Choroid plexus epithelial cell (primary cell): ENCODE measurements around the gene ZSCAN10.
"Not testable (repeated sequence)": the region's sequence is repeated elsewhere in the genome, so short reads cannot be mapped to it uniquely, and the experiment has no call there.

Source experiments
- DNase-seq: peaks from one replicate; pipeline ENCODE4 v3.0.0-alpha.2; 2010; ENCODE audit warnings: low read depth
- H3K4me3 ChIP-seq: 2 replicates; pipeline ENCODE4 v1.5.1; 2011; ENCODE audit warnings: low read depth, mild to moderate bottlenecking, control low read depth, low read length, moderate library complexity
- TF ChIP-seq, protein P1 (sequence below): conservative IDR thresholded peaks from 2 replicates; pipeline ENCODE4 v1.5.1; 2011; ENCODE audit warnings: low read depth, mild to moderate bottlenecking, control low read depth, inconsistent platforms, low read length, moderate library complexity

ZSCAN10 gene

DNA sequence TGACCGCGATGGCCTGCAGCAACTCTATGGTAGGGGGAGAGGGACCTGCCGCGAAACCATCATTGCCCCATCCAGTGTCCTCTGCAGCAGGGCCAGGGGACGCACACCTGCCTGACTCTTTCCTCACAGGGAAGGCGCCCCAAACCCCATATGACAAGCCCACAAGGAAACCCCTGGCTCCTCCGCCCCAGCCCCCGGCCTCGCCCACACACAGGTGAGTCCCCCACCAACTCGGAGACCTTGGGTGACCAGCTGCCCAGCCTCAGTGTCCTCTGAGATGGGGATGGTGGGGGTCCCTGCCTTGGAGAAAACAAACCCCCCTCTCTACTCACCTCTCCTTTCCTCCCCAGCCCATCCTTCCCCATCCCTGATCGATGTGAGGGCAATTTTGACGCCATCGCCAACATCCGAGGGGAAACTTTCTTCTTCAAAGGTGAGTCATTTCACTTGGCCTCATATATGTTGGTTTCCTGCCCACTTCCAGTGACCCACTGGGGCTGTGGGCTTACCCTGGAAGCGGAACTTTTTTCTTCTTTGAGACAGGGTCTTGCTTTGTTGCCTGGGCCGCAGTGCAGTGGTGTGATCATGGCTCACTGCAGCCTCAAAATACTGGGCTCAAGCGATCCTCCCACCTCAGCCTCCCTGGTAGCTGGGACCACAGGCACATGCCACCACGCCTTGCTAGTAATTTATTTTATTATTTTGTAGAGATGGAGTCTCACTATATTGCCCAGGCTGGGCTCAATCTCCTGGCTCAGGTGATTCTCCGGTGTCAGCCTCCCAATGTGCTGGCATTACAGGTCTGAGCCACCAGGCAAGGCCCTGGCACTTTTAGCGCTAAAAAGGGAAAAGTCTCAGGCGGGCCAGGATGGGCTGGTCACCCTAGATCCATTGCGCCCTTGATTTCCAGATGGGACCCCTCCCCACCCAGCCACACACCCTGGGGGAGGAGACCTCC, 41.6 kb downstream of the ZSCAN10 start:
- no peak for DNase-seq
- no peak overlapping the region for H3K4me3 ChIP-seq
- TF ChIP-seq, protein P1, sequence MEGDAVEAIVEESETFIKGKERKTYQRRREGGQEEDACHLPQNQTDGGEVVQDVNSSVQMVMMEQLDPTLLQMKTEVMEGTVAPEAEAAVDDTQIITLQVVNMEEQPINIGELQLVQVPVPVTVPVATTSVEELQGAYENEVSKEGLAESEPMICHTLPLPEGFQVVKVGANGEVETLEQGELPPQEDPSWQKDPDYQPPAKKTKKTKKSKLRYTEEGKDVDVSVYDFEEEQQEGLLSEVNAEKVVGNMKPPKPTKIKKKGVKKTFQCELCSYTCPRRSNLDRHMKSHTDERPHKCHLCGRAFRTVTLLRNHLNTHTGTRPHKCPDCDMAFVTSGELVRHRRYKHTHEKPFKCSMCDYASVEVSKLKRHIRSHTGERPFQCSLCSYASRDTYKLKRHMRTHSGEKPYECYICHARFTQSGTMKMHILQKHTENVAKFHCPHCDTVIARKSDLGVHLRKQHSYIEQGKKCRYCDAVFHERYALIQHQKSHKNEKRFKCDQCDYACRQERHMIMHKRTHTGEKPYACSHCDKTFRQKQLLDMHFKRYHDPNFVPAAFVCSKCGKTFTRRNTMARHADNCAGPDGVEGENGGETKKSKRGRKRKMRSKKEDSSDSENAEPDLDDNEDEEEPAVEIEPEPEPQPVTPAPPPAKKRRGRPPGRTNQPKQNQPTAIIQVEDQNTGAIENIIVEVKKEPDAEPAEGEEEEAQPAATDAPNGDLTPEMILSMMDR = no peak

GRCh38 chr16:3056336-3057180, 42.5 kb downstream of the ZSCAN10 start:
- TF ChIP-seq, protein P1 = no peak
- H3K4me3 ChIP-seq = no peak overlapping the region
- no peak for DNase-seq

DNA sequence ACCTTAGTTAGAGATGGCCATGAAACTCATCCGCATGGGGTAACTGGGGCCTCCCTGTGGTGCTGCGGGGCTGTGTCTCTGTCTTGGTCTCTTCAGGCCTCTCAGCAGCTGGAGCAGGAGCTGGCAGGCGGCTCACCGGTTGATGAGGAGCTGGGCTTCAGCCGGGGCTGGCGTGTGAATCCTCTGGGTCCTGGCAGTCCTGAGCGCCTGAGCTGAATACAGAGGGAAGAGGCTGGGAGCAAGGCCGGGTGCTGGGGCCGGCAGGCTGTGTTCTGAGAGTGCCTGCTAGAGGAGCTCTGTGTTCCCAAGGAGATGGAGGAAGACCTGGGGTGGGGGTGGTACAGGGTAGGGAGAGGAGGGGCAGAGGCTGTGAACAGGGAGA, 43.4 kb downstream of the ZSCAN10 start:
- not testable (repeated sequence) for H3K4me3 ChIP-seq, DNase-seq

DNA sequence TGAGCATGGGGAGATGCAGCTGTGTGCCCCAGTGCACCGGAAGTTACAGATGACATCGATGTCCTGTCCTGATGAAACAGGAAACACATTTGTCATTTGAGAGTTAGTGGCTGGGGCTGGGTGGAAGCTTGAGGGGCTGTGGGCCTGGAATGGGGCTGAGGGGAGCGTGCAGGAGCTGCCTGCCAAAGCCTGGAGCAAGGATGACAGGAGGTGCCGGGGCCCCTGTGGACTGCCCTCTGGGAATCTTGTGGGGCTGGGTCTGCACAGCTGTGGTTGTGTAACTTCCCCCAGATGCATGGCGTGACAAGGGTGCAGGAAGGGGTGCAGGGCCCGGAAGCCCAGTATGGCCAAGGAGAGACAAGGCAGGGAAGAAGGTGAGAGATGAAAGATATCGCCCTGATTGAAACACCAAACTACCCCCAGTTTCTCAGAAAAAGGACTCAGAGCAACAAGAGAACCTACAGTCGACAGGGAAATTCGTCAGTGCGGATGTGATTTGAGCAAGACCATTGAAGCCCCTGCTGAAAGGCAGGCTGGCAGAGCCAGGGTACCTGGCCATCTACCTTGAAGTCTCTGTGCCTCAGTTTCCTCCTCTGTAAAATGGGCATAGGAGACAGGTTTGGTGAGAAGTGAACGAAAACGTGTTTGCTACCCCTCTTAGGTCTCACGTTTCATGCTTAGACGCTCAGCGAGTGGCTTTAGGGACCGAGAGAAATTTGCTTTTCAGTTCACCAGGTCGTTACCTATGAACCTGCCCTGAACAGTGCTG, 43.9 kb downstream of the ZSCAN10 start:
- DNase-seq = no peak
- no peak overlapping the region for H3K4me3 ChIP-seq
- TF ChIP-seq, protein P1 = no peak

- not testable (repeated sequence) for H3K4me3 ChIP-seq, DNase-seq
Observed at GRCh38 chr16:3053330-3053710, 45.8 kb downstream of the ZSCAN10 start.

DNA sequence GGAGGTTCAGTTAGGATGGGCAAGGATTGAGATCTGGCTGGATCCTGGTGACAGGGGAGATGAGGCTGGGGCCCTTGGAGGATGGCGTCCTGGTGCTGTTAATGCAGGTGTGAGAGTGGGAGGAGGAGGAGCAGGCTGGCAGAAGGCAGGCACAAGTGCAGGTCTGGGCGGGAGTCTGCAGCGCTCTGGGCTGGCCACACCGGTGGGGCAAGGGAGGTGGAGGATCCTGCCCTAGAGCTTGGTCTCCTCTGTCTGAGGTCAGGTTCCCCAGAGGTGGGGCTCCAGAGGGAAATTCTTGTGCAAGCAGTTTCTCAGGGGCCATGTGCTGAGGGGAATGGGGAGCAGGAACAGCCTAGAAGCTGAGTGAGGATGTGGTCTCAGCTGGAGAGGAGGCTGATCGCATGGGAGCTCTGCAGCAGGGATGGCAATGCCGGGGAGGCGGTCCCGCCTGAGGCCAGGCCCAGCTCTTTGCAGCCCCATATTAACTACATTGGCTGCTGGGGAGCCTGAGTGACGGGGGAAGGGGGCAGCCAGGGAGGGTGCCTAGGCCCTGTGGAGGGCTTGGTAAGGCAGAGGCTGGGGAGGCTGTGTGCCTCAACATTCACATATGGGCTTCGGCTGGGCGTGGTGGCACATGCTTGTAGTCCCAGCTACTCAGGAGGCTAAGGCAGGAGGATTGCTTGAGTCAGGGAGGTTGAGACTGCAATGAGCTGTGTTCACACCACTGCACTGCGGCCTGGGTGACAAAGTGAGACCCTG, 46.3 kb downstream of the ZSCAN10 start:
- not testable (repeated sequence) for DNase-seq, H3K4me3 ChIP-seq

GRCh38 chr16:3051494-3051893, 47.6 kb downstream of the ZSCAN10 start:
- TF ChIP-seq, protein P1 = no peak
- DNase-seq = no peak
- no peak overlapping the region for H3K4me3 ChIP-seq
